H1 (cell line): ENCODE measurements around the gene PDSS1.

ENCODE experiments used
- CHD1 ChIP-seq: IDR thresholded peaks from 2 replicates; pipeline ENCODE4 v1.6.1; 2012; ENCODE audit warnings: low read depth, low read length, improper control_type of control experiment
- CREB1 ChIP-seq: IDR thresholded peaks from 2 replicates; pipeline ENCODE4 v1.6.1; 2012; ENCODE audit warnings: inconsistent platforms
- KDM1A ChIP-seq: fragments of 200-600, 300-600 bp; sonication (generic); IDR thresholded peaks from 2 replicates; pipeline ENCODE4 v1.7.1; 2016; ENCODE audit warnings: mild to moderate bottlenecking, low read length, borderline replicate concordance
- NANOG ChIP-seq: IDR thresholded peaks from 2 replicates; pipeline ENCODE4 v1.6.1; 2011; ENCODE audit warnings: low read length, low read depth, mild to moderate bottlenecking, inconsistent platforms; ENCODE audit not compliant: insufficient read depth, poor library complexity, severe bottlenecking
- POLR2A ChIP-seq, 2 experiments: IDR thresholded peaks; 1 replicate in 1 of 2; 2 replicates in 1 of 2; pipeline ENCODE4 v1.6.1; 2011; ENCODE audit warnings: low read depth in 2 of 2, low read length in 2 of 2, mild to moderate bottlenecking in 2 of 2; ENCODE audit errors: control extremely low read depth in 1 of 2
- POLR2AphosphoS5 ChIP-seq: IDR thresholded peaks from 2 replicates; pipeline ENCODE4 v1.6.1; 2011; ENCODE audit warnings: low read depth, low read length
- TAF1 ChIP-seq: IDR thresholded peaks from 2 replicates; pipeline ENCODE4 v1.6.1; 2011; ENCODE audit warnings: mild to moderate bottlenecking, low read depth, low read length
- TF ChIP-seq, protein P1 (sequence below), 3 experiments: IDR thresholded peaks; 1 replicate in 2 of 3; 2 replicates in 1 of 3; pipeline versions ENCODE4 v1.5.1 to v1.6.1; 2011; ENCODE audit warnings: low read length in 3 of 3, mild to moderate bottlenecking in 3 of 3, inconsistent platforms in 2 of 3, low read depth in 1 of 3, moderate library complexity in 1 of 3; ENCODE audit not compliant: insufficient read depth in 1 of 3; ENCODE audit errors: control extremely low read depth in 1 of 3

DNA sequence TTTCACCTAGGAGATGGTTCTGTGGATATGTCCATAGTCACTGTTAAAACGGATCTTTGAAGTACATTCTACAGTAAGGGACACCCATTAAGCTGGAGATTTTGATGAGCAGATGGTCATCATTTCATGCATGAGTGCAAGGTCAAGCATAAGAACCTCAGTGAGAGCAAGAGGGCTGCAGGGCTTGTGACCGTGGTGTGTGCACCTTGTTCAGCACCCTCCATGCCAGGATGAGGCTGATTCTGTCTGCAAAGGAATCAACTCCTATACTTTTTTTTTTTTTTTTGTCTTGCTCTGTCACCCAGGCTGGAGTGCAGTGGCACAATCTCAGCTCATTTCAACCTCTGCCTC is 17.6 kb downstream of the PDSS1 start:
- TF ChIP-seq, protein P1, sequence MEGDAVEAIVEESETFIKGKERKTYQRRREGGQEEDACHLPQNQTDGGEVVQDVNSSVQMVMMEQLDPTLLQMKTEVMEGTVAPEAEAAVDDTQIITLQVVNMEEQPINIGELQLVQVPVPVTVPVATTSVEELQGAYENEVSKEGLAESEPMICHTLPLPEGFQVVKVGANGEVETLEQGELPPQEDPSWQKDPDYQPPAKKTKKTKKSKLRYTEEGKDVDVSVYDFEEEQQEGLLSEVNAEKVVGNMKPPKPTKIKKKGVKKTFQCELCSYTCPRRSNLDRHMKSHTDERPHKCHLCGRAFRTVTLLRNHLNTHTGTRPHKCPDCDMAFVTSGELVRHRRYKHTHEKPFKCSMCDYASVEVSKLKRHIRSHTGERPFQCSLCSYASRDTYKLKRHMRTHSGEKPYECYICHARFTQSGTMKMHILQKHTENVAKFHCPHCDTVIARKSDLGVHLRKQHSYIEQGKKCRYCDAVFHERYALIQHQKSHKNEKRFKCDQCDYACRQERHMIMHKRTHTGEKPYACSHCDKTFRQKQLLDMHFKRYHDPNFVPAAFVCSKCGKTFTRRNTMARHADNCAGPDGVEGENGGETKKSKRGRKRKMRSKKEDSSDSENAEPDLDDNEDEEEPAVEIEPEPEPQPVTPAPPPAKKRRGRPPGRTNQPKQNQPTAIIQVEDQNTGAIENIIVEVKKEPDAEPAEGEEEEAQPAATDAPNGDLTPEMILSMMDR (IDR thresholded peaks at IDR 0.05; ENCODE audit: control extremely low read depth in 1 of 3, insufficient read depth in 1 of 3, low read depth in 1 of 3, low read length in 3 of 3): no peak
- TF ChIP-seq CREB1: no peak
- no peak for TF ChIP-seq CHD1
- no peak for TF ChIP-seq NANOG
- no peak for TF ChIP-seq TAF1
- no peak for TF ChIP-seq POLR2A (IDR thresholded peaks at IDR 0.05; ENCODE audit: control extremely low read depth in 1 of 2, low read depth in 2 of 2, low read length in 2 of 2)
- no peak for TF ChIP-seq KDM1A
- TF ChIP-seq POLR2AphosphoS5: no peak
